Activated CD8-positive, alpha-beta T cell treated with anti-CD3 and anti-CD28 coated beads, Interleukin-2, amount 10 ng/mL, durations not matched to agents 7 days and 5 days (primary cell): ENCODE data around the gene LRRC3. TPM values are rescaled to one million over a fixed set of nuclear protein-coding genes. Genes with fewer than 3 reads are reported as not detected.

Source experiments
- ATAC-seq: fragments of 150-1000 bp; cut with Tn5 transposase; one replicate; pipeline ENCODE4 v1.10.0; 2021; ENCODE audit warnings: moderate library complexity
- CTCF ChIA-PET: fragments of 350-600 bp; sonication (Branson Sonifier 250); formaldehyde crosslinking; loops from one replicate; lab custom pipeline; 2021; ENCODE audit warnings: antibody characterized with exemption; lab: Charles Lee
- POLR2A ChIA-PET: fragments of 350-600 bp; sonication (Branson Sonifier 250); formaldehyde crosslinking; loops from one replicate; lab custom pipeline; 2021; ENCODE audit warnings: antibody characterized with exemption; lab: Charles Lee
- DNase-seq: peaks from one replicate; pipeline ENCODE4 v3.0.0-alpha.2; 2020
- H3K27ac Mint-ChIP-seq: one replicate; pipeline ENCODE4 v1.8.0; 2021; ENCODE audit warnings: mild to moderate bottlenecking, mixed read lengths
- H3K27me3 Mint-ChIP-seq: one replicate; pipeline ENCODE4 v1.8.0; 2021; ENCODE audit warnings: low read depth, mixed read lengths
- H3K36me3 Mint-ChIP-seq: one replicate; pipeline ENCODE4 v1.8.0; 2021; ENCODE audit warnings: low read depth, mixed read lengths
- H3K4me1 Mint-ChIP-seq: one replicate; pipeline ENCODE4 v1.8.0; 2021; ENCODE audit warnings: low read depth, mixed read lengths
- H3K4me3 Mint-ChIP-seq: one replicate; pipeline ENCODE4 v1.8.0; 2021; ENCODE audit warnings: mild to moderate bottlenecking, mixed read lengths
- H3K9me3 Mint-ChIP-seq: one replicate; pipeline ENCODE4 v1.8.0; 2022; ENCODE audit warnings: mixed read lengths; ENCODE audit not compliant: insufficient read depth
- total RNA-seq, 2 experiments: library from RNA; stranded (reverse); gene quantifications; one replicate each; pipeline ENCODE4 v1.2.3, GENCODE V29; 2021

LRRC3 gene
- total RNA-seq, 2 experiments from 2014 or later: 3.2 to 3.4 TPM

DNA sequence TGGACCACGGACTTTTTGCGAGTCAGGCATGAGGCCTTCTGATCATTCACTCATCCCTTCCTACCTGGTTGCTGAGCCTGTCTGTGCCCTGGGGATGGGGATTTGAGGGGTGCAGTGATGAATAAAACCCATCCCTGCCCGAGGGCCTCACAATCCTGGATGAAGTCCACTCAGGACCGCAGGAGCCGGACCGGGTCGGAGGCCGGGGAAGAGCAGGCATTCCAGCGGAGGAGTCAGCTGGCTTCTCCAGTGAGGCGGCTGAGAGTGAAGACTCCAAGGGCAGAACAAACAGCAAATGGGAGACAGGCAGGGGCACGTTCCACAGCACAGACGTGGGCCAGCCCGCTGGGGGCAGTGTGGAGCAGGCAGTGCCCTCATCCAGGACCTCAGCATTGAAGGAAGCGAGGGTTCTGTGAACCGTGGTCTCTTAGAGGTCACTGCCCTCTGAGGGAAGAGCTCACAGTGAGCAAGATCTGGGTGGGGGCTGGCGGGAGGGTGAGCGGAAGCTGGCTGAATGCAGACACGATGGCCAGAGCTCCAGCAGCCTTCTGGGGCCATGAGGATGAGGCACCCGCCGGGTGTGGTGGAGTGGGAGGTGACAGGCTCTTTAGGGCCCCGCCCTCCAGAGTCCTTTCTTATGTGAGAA is 10.9 kb upstream of the LRRC3 start:
- POLR2A ChIA-PET: no interaction called here
- no peak for DNase-seq
- ATAC-seq: no peak

DNA sequence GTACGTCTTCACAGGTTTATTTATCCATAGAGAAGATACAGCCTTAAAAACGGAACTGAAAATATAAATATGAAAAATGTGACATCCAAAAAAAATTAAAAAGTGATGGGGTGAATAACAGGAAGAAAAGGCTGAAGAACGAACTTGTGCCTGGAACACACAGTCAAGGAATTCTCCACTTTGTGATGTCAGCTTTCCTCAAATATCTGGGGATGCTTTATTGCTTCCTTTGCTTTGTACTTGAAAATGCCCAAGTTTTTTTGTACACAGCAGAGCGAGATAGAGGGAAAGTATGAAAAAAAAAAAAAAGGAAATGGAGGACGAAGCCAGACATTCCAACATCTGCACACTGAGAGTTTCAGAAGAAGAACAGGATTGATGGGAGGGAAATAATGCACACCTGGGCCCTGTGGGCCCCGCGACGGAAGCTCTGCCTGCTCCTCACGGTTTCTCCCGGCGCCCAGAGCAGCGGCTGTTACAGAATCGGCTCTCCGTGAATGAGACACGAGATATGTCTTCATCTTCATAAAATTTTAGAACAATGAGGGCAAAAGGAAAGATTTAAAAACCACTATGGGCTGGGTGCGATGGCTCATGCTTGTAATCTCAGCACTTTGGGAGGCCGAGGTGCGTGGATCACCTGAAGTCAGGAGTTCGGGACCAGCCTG is 10.0 kb upstream of the LRRC3 start:
- Mint-ChIP-seq H3K9me3 (no peaks in the 10 kb centered on the region), H3K4me3 (no peak overlapping the region), H3K27ac (no peak overlapping the region), H3K27me3 (peaks cover 7% of the 10 kb centered on the region), H3K4me1 (no peaks in the 10 kb centered on the region), H3K36me3 (no peaks in the 10 kb centered on the region)
- CTCF ChIA-PET: no interaction called here
- POLR2A ChIA-PET: no interaction called here
- DNase-seq (no peak), ATAC-seq (no peak)

More for the DNA sequence above, 10.9 kb upstream of the LRRC3 start:
- Mint-ChIP-seq H3K9me3 (no peaks in the 10 kb centered on the region), H3K36me3 (no peaks in the 10 kb centered on the region), H3K4me3 (no peak overlapping the region), H3K27me3 (peaks cover 7% of the 10 kb centered on the region), H3K27ac (no peak overlapping the region), H3K4me1 (no peaks in the 10 kb centered on the region)
- CTCF ChIA-PET: interaction anchor here (1.0 kb wide), 1 partner anchor 349 kb away, joined by 4 read pairs; no protein-coding TSS in a partner anchor

DNA sequence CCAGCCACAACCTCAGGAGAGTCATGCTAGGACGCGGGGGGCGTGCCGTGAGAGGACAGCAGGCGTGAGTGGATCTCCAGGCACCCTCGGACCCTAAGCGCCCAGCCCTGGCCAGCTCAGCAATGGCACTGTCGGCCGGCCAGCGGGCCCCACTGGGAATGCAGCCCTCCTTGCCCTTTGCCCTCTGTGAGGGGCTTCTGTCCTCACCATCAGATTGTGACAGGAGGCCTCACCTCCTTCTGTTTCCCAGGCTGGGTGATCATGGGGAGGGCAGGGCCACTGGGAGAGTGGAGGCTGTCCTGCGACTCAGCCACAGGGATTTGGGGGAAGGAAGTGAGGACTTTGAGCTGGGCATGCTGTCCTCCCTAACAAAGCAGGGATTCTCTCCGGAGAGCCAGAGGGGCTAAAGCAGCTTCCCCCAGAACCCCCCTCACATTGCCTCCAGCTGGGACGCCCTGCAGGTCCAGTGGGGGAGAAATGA is 6.6 kb upstream of the LRRC3 start:
- ATAC-seq (no peak), DNase-seq (no peak)
- Mint-ChIP-seq H3K4me1 (no peaks in the 10 kb centered on the region), H3K27ac (no peak overlapping the region), H3K9me3 (no peaks in the 10 kb centered on the region), H3K27me3 (peaks cover 20% of the 10 kb centered on the region), H3K4me3 (no peak overlapping the region), H3K36me3 (no peaks in the 10 kb centered on the region)
- POLR2A ChIA-PET: no interaction called here
- CTCF ChIA-PET: no interaction called here

DNA sequence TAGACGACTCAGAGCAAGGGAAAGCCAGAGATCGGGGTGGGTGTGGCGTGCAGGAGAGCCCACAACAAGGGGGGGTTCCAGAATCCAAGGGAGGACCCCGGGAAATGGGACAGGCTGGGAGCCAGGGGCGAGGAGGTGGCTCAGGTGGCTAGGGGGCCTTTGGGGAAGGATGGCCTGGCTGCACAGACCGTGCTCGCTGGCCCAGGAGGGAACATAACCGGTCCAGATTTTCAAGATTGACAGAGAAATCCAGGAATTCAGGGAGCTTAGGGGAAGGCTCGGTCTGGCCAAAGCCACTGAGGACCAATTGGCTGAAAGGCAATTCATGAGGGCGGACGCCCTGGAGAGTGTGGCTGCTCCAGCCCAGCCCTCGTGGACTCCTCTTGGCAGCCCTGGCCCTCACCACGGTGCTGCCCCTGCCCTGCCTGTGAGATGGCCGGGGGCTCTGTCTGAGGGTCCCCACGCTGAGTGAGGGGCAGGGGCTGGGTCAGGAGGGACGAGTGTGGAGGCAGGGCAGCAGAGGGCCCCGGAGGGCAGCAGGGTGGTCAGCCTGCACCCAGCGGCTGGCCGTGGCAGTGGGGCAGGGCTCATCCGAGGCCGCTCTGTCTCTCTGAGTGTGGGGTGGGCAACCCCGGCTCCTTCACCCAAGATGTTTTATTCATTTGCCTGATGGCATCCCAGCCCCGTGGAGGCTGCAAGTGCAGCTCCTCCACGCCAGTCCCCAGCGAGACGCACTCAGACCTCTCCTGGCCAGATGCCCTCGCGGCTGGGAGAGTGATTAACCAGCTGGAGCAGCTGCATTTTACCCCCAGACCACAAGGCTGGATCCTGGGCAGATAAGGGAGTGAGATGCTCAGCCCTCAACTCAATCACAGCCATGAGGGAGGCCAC is 5.6 kb upstream of the LRRC3 start:
- Mint-ChIP-seq H3K4me3 (no peak overlapping the region), H3K27ac (no peak overlapping the region), H3K36me3 (peaks cover 2% of the 10 kb centered on the region), H3K4me1 (peaks cover 6% of the 10 kb centered on the region), H3K27me3 (peaks cover 29% of the 10 kb centered on the region), H3K9me3 (peaks cover 6% of the 10 kb centered on the region)
- ChIA-PET POLR2A (no interaction called here), CTCF (no interaction called here)
- no peak for DNase-seq
- no peak for ATAC-seq

DNA sequence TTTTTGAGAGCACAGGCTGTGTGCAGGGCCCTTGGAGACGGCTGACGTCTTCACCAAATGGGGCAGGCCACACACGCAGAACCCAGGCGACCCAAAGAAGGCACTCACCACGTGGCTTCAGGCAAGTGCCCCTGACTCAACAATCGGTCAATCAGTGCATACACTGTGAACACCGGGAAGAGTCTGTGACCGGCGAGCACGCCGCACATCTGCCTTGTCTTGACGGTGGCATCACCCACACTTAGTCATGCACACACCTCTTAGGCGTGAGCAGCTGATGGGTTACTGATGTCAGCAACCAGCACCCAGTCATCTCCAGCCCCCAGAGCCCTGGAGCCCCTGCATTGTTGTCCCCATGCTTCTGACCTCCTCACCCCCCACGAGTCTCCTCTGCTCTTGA is 4.9 kb upstream of the LRRC3 start:
- Mint-ChIP-seq H3K9me3 (peaks cover 6% of the 10 kb centered on the region), H3K36me3 (peaks cover 2% of the 10 kb centered on the region), H3K4me1 (peaks cover 6% of the 10 kb centered on the region), H3K4me3 (no peak overlapping the region), H3K27me3 (peaks cover 29% of the 10 kb centered on the region), H3K27ac (no peak overlapping the region)
- ATAC-seq (no peak), DNase-seq (no peak)
- ChIA-PET CTCF (no interaction called here), POLR2A (no interaction called here)

DNA sequence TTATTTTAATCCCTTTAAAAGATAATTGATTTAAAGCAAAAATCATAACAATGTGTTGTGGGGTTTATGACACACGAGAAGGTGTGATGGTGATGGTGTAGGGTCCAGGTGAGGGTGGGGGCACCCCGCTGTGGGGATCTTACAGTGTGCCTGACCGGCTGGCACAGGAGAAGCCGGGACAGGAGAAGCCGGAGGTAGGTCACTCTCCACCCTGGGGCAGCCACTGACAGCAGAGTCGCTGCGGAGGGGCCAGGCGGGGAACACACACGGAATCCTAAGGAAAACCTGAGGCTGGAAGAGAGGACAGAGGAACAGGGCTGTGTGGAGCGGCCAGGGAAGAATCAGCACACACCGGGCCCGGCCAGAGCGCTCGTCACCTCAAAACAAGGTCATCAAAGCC is 4.3 kb upstream of the LRRC3 start:
- CTCF ChIA-PET: no interaction called here
- H3K27me3 Mint-ChIP-seq: peaks cover 29% of the 10 kb centered on the region
- DNase-seq (no peak), ATAC-seq (no peak)
- no peak overlapping the region for H3K27ac Mint-ChIP-seq
- H3K9me3 Mint-ChIP-seq: peaks cover 6% of the 10 kb centered on the region
- peaks cover 6% of the 10 kb centered on the region for H3K4me1 Mint-ChIP-seq
- no peak overlapping the region for H3K4me3 Mint-ChIP-seq
- POLR2A ChIA-PET: no interaction called here
- H3K36me3 Mint-ChIP-seq: peaks cover 2% of the 10 kb centered on the region

DNA sequence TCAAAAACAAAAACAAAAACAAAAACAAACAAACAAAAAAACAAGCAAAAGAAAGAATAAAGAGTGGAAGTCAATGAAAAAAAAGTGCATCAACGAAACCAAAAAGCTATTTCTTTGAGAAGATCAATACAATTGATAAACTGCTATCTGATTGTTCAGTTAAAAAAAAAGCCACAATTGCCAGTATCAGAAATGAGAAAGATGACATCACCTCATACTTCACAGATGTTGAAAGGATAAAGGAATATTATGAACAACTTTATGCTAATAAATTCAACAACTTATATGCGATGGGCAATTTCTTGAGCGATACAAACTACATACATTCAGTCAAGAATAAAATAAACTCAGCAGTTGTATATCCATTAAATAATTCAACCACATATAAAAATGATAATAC is 2.2 kb upstream of the LRRC3 start:
- ChIA-PET CTCF (no interaction called here), POLR2A (no interaction called here)
- Mint-ChIP-seq H3K27ac (no peak overlapping the region), H3K4me3 (no peak overlapping the region), H3K4me1 (peaks cover 6% of the 10 kb centered on the region), H3K27me3 (peaks cover 24% of the 10 kb centered on the region), H3K9me3 (peaks cover 6% of the 10 kb centered on the region), H3K36me3 (peaks cover 2% of the 10 kb centered on the region)
- no peak for ATAC-seq
- DNase-seq: no peak

DNA sequence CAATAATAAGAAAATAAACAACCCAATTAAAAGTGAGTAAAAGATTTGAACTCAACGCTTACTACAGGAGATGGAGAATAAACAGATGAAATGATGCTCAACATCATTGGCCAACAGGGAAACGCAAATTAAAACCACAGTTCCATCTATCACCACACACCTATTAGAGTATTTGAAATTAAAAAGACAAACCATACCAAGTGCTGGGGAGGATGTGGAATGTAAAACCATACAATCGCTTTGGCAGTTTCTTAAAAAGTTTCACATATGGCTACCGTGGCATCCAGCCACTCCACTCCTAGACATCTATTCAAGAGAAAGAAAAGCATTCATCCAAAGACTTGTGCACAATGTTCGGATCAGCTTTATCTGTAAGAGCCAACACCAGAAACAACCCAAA is 1.3 kb upstream of the LRRC3 start:
- no peak overlapping the region for H3K27ac Mint-ChIP-seq
- no peak for DNase-seq
- peaks cover 21% of the 10 kb centered on the region for H3K27me3 Mint-ChIP-seq
- H3K9me3 Mint-ChIP-seq: peaks cover 6% of the 10 kb centered on the region
- H3K36me3 Mint-ChIP-seq: peaks cover 2% of the 10 kb centered on the region
- peaks cover 6% of the 10 kb centered on the region for H3K4me1 Mint-ChIP-seq
- ChIA-PET POLR2A (interaction anchor here (0.6 kb wide), 1 partner anchor 210 kb away, joined by 3 read pairs; no protein-coding TSS in a partner anchor), CTCF (no interaction called here)
- ATAC-seq: no peak
- peak overlapping the region; percentile 49 for H3K4me3 Mint-ChIP-seq

DNA sequence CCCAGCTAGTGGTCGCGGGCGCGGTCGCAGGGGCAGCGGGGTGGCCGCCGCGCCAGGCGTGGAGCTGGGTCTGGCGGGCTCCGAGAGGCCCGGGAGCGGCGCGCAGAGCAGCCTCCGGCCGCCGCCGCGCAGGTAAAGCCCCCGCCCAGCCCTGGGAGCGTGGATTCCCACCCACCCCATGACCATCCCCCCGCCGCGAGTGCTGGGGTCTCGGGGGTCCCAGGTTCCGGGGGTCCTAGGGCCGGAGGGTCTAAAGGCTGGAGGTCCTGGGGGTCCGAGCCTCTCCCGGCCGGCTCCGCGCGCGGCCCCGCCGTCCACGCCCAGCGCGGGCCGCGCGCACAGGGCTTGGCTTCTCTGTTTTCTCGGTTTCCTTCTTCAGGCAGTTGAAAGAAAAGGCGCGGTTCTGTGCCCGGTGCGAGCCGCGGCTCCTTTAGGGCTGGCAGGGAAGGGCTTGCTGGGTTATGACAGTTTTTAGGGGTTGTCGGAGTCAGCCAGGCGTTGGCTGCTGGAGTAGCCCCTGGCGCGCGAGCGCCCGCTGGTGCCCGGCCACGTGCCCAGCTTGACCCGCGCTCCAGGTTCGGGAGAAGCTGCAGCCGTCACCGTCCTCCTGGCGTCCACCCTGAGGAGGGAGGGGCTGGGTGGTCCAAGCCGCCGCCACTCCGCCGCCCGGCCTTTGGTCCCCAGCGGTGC is 359 bp downstream of the LRRC3 start:
- peak; percentile 64 for DNase-seq
- peak overlapping the region; percentile 52 for H3K27ac Mint-ChIP-seq
- peak; percentile 64 for ATAC-seq
- ChIA-PET POLR2A (interaction anchor here (1.1 kb wide), 1 partner anchor 100 kb away, joined by 3 read pairs; no protein-coding TSS in a partner anchor), CTCF (interaction anchor here (0.8 to 0.9 kb wide), 2 partner anchors 24 to 338 kb away, joined by 3 read pairs; no protein-coding TSS in a partner anchor)
- peak overlapping the region; percentile 78 for H3K4me3 Mint-ChIP-seq
- H3K36me3 Mint-ChIP-seq: peaks cover 2% of the 10 kb centered on the region
- peaks cover 19% of the 10 kb centered on the region for H3K27me3 Mint-ChIP-seq
- H3K9me3 Mint-ChIP-seq: peaks cover 6% of the 10 kb centered on the region
- H3K4me1 Mint-ChIP-seq: peaks cover 6% of the 10 kb centered on the region

DNA sequence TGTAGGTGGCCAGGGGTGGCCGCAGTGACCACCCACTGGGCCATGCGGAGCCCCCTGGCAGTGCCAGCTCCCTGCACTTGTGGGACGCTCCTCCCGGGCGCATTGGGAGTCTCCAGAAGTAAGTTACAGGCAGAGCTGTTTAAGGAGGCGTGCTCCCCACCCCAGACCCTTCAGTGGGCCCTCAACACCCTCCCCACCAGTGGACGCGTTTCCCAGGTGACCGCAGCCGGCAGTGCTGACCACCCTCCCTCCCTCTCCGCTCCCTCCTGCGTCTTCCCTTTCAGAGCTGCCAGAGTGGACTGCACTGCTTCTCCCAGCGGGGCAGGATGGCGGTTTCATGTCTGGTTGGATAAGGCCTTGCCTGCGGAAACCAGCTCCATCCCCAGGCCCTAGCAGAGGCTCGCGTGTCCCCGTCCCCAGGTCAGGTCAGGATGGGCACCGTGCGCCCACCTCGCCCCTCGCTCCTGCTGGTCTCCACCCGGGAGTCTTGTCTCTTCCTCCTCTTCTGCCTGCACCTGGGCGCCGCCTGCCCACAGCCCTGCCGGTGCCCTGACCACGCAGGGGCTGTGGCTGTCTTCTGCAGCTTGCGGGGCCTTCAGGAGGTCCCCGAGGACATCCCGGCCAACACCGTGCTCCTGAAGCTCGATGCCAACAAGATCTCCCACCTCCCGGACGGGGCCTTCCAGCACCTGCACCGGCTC is 1.1 kb downstream of the LRRC3 start:
- no peak overlapping the region for H3K27ac Mint-ChIP-seq

More for the DNA sequence above, 1.1 kb downstream of the LRRC3 start:
- peaks cover 6% of the 10 kb centered on the region for H3K9me3 Mint-ChIP-seq
- H3K36me3 Mint-ChIP-seq: peaks cover 2% of the 10 kb centered on the region
- ChIA-PET POLR2A (interaction anchor here (1.1 kb wide), 1 partner anchor 101 kb away, joined by 3 read pairs; no protein-coding TSS in a partner anchor), CTCF (interaction anchor here (1.3 kb wide), 1 partner anchor 344 kb away, joined by 3 read pairs; no protein-coding TSS in a partner anchor)
- H3K27me3 Mint-ChIP-seq: peaks cover 17% of the 10 kb centered on the region
- ATAC-seq (no peak), DNase-seq (no peak)
- peak overlapping the region; percentile 64 for H3K4me3 Mint-ChIP-seq
- H3K4me1 Mint-ChIP-seq: peaks cover 6% of the 10 kb centered on the region
